Measurements from ENCODE around the gene PLEK. TPM values are rescaled to one million over a fixed set of nuclear protein-coding genes. Genes with fewer than 3 reads are reported as not detected.

PLEK gene
- total RNA-seq, 1 experiment from 2014 or later = not detected

DNA sequence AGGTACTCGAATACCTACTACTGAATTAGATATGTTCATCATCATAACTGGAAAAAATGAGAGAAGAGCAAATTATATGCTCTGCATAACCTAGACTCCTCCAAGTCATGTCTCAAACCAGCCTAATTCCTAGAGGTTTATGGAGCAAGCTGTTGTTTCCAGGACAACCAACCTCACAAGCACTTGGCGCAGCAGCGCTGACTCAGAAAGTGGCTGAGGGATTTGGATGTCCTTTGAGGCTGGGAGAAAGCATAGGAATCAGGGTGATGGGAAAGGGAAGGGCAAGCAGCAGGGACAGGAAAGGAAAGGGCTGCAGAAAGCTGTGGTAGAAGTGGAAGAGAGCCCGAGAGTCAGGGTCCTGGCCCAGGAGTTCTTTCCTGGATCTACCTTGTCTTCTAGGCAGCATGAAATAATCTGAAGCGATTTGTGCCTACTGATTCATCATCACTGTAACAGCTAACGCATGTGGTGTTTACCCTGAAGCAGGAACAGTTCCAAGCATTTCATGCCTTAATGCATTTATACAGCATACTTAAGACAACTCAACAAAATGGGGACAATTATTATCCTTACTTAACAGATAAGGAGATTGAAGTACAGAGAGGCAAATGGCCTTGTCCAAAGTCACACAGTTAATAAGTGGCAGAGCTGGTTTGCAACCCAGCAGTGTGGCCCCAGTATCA, 3.7 kb downstream of the PLEK start:
- no peak for DNase-seq
- Mint-ChIP-seq H3K27ac (ENCODE audit: unreplicated experiment) (no peak overlapping the region), H3K4me3 (ENCODE audit: low read depth, unreplicated experiment) (no peak overlapping the region), H3K36me3 (ENCODE audit: insufficient read depth, unreplicated experiment) (no peaks in the 10 kb centered on the region), H3K27me3 (ENCODE audit: unreplicated experiment) (peaks cover 26% of the 10 kb centered on the region), H3K9me3 (ENCODE audit: low read depth, unreplicated experiment) (no peaks in the 10 kb centered on the region), H3K4me1 (ENCODE audit: low read depth, unreplicated experiment) (no peaks in the 10 kb centered on the region)
- TF ChIP-seq, protein P1, sequence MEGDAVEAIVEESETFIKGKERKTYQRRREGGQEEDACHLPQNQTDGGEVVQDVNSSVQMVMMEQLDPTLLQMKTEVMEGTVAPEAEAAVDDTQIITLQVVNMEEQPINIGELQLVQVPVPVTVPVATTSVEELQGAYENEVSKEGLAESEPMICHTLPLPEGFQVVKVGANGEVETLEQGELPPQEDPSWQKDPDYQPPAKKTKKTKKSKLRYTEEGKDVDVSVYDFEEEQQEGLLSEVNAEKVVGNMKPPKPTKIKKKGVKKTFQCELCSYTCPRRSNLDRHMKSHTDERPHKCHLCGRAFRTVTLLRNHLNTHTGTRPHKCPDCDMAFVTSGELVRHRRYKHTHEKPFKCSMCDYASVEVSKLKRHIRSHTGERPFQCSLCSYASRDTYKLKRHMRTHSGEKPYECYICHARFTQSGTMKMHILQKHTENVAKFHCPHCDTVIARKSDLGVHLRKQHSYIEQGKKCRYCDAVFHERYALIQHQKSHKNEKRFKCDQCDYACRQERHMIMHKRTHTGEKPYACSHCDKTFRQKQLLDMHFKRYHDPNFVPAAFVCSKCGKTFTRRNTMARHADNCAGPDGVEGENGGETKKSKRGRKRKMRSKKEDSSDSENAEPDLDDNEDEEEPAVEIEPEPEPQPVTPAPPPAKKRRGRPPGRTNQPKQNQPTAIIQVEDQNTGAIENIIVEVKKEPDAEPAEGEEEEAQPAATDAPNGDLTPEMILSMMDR (IDR thresholded peaks at IDR 0.05; ENCODE audit: unreplicated experiment) = no peak
- BruUV-seq (replicated peaks) = no TSS peak
- intact Hi-C loops (cut with micrococcal nuclease; ENCODE audit: unreplicated experiment) = no loop called here
- CTCF ChIA-PET = interaction anchor here (0.6 kb wide), 1 partner anchor 19 kb away, joined by 9 read pairs; no protein-coding TSS in a partner anchor

DNA sequence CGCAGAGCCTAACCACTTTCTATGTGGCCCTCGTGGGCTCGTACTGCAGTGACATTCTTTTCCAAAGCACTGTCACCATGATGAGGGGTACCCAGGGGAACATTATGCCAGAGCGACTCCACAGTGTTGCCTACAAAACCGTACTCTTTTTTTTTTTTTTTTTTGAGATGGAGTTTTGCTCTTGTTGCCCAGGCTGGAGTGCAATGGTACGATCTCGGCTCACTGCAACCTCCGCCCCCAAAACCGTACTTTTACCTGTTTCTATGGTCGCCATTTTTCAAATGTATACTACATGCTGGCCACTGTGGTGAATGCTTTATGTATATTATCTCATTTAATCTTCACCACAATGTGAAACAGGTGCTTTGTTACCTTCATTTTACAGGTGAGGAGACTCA, 4.3 kb downstream of the PLEK start:
- CTCF ChIA-PET = no interaction called here
- no peak overlapping the region for H3K4me3 Mint-ChIP-seq (ENCODE audit: low read depth, unreplicated experiment)
- TF ChIP-seq, protein P1 (IDR thresholded peaks at IDR 0.05; ENCODE audit: unreplicated experiment) = no peak

DNA sequence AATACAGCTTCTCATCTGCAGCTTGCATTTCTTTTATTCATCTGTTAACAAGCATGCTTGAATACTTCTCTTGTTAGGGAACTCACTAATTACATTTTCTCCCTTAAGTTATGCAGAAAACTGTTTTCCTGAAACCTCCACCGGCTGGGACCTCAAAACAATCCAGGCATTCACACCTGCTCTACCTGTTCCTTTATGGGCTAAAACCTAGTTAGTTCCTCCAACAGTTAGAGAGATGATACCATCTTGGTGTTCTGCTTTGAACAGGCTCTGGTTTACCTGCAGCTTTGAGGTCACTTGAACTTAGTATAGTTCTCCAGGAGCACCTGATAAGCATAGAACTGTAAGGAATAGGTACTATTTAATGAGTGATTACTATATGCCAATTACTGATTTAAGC, 6.1 kb downstream of the PLEK start:
- Mint-ChIP-seq H3K27ac (ENCODE audit: unreplicated experiment) (no peak overlapping the region), H3K9me3 (ENCODE audit: low read depth, unreplicated experiment) (no peaks in the 10 kb centered on the region), H3K4me3 (ENCODE audit: low read depth, unreplicated experiment) (no peak overlapping the region), H3K4me1 (ENCODE audit: low read depth, unreplicated experiment) (no peaks in the 10 kb centered on the region), H3K27me3 (ENCODE audit: unreplicated experiment) (peaks cover 41% of the 10 kb centered on the region), H3K36me3 (ENCODE audit: insufficient read depth, unreplicated experiment) (no peaks in the 10 kb centered on the region)
- CTCF ChIA-PET = no interaction called here
- TF ChIP-seq, protein P1 (IDR thresholded peaks at IDR 0.05; ENCODE audit: unreplicated experiment) = no peak
- intact Hi-C loops (cut with micrococcal nuclease; ENCODE audit: unreplicated experiment) = no loop called here
- DNase-seq = no peak
- BruUV-seq (replicated peaks) = no TSS peak

More for the DNA sequence above, 4.3 kb downstream of the PLEK start:
- no TSS peak for BruUV-seq (replicated peaks)
- no peak for DNase-seq
- Mint-ChIP-seq H3K4me1 (ENCODE audit: low read depth, unreplicated experiment) (no peaks in the 10 kb centered on the region), H3K27ac (ENCODE audit: unreplicated experiment) (no peak overlapping the region), H3K27me3 (ENCODE audit: unreplicated experiment) (peaks cover 26% of the 10 kb centered on the region), H3K9me3 (ENCODE audit: low read depth, unreplicated experiment) (no peaks in the 10 kb centered on the region), H3K36me3 (ENCODE audit: insufficient read depth, unreplicated experiment) (no peaks in the 10 kb centered on the region)
- intact Hi-C loops (cut with micrococcal nuclease; ENCODE audit: unreplicated experiment) = no loop called here

DNA sequence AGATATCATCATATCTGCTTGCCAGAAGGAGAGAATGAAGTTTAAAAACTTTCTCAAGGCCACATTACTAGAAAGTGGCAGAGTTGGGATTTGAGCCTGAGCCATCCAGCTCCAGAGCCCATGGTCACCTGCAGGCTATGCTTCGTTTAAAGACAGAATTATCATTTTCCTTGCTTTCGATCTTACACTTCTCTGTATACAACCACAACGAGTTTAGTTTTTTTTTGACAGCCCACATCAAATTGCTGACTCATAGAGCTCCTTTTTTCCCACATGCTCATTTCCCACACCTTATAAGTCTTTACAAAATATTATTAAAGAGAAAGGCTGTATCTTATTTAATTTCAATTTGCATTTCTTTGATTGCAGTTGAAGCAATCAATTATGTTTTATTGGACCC, 6.5 kb downstream of the PLEK start:
- Mint-ChIP-seq H3K4me1 (ENCODE audit: low read depth, unreplicated experiment) (no peaks in the 10 kb centered on the region), H3K27ac (ENCODE audit: unreplicated experiment) (no peak overlapping the region), H3K36me3 (ENCODE audit: insufficient read depth, unreplicated experiment) (no peaks in the 10 kb centered on the region), H3K9me3 (ENCODE audit: low read depth, unreplicated experiment) (no peaks in the 10 kb centered on the region), H3K27me3 (ENCODE audit: unreplicated experiment) (peaks cover 46% of the 10 kb centered on the region), H3K4me3 (ENCODE audit: low read depth, unreplicated experiment) (no peak overlapping the region)
- TF ChIP-seq, protein P1 (IDR thresholded peaks at IDR 0.05; ENCODE audit: unreplicated experiment) = no peak
- no peak for DNase-seq
- intact Hi-C loops (cut with micrococcal nuclease; ENCODE audit: unreplicated experiment) = no loop called here
- CTCF ChIA-PET = interaction anchor here (0.5 kb wide), 1 partner anchor 69 kb away, joined by 4 read pairs; no protein-coding TSS in a partner anchor
- BruUV-seq (replicated peaks) = no TSS peak
